GM19328 (cell line): ENCODE data around the gene AP1S1.
"Not testable (repeated sequence)": the region's sequence is repeated elsewhere in the genome, so short reads cannot be mapped to it uniquely, and the experiment has no call there.

Experiments used
- ATAC-seq: cut with Tn5 transposase; IDR thresholded peaks from one replicate; pipeline ENCODE4 v1.9.1; 2021; ENCODE audit warnings: mild to moderate bottlenecking, moderate library complexity; ENCODE audit not compliant: unreplicated experiment

The AP1S1 gene

DNA sequence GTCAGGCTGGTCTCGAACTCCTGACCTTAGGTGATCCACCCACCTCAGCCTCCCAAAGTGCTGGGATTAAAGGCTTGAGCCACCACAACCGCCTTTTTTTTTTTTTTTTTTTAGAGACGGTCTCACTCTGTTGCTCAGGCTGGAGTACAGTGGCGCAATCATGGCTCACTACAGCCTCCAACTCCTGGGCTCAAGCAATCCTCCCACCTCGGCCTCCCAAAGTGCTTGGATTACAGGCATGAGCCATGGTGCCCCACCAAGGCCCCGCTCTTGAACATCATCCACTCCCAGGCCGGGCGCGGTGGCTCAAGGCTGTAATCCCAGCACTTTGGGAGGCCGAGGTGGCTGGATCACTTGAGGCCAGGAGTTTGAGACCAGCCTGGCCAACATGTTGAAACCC is 45.2 kb downstream of the AP1S1 start:
- not testable (repeated sequence) for ATAC-seq

DNA sequence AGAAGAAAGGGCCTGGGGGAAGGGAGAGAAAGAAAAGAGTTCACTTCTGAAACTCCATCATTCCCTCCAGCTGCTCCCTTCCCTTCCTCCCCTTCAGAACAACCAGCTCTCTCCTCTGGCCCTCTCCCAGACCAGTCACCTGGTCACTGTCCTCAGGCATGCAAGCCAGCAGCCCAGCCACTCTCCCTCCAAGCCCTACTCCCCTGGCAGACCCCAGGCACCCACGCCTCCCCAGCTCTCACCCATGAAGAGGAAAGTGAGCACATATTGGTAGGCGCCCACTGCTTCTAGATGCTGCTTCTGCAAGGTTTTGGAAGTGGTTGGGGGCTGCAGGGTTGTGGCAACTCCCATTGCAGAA is 46.2 kb downstream of the AP1S1 start:
- ATAC-seq = no peak

DNA sequence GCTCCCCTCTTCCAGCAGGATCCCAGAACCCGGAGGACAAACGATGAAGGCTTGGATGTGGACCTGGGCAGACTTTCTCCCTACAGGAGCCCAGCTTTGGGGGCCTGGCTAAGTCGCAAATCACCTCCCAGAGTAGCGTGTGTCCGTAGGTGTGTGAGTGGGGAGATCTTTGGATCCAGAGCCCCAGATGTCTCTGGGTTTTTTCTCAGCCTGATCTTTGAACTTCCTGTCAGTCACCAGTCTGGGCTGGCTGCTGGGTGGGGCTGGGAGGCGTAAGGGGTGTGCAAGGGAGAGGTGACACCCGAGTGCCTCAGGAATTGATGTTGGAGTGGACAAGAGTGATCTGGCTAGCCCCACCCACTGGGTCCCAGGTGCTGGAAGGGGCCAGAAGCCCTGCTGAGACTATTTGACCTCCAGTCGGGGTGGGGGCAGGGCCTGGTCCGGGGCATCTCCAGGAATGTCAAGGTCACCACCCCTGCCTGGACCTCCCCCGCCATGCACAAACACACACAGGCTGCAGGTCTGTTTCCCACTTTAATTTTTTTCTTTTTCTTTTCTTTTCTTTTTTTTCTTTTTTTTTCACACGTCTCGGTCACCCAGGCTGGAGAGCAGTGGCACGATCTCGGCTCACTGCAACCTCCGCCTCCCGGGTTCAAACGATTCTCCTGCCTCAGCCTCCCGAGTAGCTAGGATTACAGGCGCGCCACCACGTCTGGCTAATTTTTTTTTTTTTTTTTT is 46.8 kb downstream of the AP1S1 start, which contains the start of gene MOGAT3:
MOGAT3 (minus strand) TSS at position 175 of the 738 bp plus-strand sequence. CDS start 182 bp downstream, outside the sequence.
- no peak for ATAC-seq

DNA sequence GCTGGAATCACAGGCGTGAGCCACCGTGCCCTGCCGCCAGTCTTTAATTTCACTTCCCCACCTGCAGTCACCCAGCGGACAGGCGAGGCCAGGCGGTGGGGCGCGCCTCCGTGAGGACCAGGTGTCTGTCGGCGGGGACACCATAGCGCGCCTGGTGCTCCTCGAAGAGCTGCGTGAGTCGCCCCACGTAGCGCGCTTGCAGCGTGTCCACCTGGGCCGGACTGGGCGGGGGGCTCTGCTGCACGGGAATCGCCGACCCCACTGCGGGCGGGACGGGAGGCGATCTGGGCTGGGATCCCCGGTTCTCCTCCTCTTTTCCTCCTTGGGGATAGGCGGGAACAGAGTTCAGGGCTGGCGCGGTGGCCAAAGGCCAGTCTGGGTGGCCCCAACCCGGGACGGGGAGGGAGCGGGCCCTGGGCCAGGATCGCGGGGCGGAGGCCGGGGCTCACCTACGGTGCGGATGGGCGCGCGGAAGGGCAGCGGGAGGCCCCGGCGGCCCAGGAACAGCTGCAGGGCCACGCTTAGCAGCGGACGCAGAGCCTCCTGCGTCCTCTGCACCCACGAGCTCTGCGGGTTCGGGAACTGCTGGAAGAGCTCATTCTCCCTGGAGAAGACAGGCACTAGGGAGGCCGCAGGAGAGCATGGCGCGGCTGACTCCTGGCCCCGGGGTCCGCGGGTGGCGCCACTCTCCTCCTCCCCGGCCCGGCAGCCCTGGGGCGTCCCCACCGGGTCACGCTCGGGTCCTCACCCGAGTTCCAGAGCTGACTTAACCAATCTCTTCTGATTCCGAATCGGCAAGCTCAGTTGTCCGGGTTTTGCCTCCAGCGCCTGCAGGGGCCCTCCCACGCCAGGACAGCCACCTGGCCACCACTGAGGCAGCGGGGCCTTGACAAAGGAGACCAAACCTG is 47.7 kb downstream of the AP1S1 start:
- no peak for ATAC-seq

DNA sequence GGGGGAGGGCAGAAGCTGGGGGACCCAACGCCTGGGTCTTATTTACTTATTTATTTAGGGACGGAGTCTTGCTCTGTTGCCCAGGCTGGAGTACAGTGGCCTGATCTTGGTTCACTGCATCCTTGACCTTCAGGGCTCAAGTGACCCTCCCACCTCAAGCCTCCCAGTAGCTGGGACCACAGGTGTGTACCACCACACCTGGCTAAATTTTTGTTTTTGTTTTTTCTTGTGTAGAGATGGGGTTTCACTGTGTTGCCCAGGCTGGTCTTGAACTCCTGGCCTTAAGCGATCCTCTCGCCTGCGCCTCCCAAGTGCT is 48.3 kb downstream of the AP1S1 start:
- no peak for ATAC-seq

DNA sequence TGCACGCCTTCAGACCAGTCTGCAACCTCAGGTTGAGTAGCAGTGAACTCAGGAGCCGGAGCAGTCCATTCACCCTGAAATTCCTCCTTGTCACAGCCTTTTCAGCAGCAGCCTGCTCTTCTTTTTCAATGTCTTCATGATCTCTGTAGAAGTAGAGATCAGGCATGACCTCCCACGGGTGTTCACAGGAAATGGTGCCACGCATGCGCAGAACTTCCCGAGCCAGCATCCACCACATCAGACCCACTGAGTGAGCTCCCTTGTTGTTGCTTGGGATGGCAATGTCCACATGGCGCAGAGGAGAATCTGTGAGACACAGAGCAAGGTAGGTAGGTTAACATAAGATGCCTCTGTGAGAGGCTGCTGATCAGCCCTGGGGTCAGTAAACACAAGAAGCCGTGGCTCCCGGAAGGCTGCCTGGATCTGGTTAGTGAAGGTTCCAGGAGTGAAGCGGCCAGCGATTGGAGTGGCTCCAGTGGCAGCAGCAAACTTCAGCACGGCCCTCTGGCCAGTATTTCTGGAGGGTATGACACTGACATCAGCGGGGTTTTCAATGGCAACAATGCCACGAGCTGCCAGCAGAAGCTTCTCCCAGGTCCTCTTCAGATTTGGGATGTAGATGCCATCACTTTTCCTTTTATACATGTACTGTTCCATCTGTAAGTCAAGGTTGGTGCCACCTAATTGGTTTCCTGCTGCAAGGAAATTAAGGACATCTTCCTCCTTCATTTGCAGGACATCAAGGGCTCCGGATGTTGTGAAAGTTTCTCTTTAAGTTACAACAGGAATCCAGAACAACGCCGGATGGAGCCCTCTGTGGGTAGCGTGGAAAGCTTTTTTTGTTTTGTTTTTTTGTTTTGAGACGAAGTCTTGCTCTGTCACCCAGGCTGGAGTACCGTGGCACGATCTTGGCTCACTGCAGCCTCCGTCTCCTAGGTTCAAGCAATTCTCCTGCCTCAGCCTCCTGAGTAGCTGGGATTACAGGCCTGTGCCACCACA is 49.8 kb downstream of the AP1S1 start:
- ATAC-seq = not testable (repeated sequence)

DNA sequence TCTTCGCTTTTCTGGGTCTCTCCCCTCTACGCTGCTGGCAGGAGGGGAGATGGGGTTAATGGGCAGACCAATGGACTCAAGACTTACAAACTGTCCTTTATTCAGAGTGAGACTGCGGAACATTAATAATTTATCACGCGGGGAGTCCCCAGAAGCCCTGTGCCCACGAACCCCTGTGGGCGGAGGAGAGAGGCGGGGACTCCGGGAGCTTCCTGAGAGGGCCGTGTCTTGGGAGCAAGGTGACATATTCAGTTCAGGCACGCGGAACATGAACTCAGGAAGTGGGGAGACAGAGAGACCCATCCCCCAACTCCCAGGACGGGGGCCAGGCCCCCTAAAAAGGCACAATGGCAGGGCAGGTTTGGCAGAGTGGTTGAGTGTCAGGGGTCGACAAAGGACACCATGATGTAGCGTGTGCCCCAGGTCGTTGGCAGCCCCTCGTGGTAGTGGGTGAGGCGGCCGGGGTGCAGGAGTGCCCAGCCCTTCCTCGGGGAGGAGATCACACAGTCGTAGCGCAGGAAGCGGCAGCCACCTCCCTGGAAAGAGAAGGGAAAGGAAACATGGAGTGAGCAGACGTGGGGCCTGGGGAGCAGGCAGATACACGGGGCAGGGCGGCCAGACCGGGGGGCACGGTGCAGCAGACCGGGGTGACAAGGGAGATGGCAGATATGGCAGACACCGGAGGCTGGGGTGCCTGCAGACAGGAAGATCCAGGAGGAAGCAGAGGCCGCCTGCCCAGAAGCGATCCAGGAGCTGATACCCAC is 51.8 kb downstream of the AP1S1 start:
- ATAC-seq = no peak

DNA sequence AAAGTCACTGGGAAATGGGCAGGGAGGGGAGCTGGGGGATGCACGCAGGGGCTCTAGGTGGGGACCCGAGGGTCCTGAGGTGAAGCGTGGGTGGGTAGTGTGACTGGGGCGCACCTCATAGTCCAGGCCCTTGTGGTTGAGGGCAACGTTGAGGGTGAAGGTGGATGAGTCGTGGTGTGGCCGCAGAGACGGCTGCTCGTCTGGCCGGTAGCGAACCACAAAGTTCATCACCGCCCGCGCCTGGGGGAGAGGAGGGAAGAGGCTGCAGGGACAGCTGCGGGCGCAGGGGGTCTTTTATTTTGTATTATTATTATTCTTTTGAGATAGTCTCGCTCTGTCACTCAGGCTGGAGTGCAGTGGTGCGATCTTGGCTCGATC is 52.4 kb downstream of the AP1S1 start:
- no peak for ATAC-seq

DNA sequence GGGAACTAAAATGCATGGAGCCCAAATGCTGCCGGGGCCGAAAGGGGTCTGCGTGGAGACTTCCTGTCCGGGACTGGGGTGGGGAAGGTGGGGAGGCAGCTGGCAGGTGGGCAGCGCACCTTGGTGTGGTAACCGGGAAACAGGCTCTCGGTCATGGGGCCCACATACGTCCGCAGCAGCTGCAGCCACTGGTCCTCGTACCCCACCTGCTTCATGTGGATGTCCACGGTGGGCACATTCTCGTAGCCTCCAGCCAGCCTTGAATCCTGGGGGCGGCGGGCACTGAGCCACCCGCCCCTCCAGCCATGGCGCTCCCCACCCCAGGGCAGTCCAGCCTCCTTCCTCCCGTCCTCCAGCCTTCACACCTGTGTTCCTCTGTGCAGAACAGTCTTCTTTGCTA is 53.2 kb downstream of the AP1S1 start:
- ATAC-seq = no peak

DNA sequence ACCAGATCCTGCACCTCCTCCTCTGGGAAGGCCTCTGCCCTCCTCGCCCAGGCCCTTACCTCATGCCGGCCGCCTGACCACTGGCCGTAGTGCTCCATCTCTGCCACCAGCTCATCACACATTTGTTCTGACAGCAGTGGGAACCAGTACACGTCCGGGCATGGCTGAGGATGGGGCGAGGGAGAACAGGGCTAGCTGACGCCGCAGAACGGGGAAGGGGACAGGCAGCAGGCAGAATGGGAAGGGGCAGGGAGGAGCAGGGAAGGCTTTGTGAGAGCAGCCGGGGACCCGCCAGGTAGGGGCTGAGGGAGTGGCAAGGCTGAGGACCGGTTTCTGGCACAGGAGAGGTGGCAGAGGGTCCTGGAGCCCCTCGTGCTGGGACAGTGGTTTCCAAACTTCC is 54.5 kb downstream of the AP1S1 start:
- no peak for ATAC-seq

DNA sequence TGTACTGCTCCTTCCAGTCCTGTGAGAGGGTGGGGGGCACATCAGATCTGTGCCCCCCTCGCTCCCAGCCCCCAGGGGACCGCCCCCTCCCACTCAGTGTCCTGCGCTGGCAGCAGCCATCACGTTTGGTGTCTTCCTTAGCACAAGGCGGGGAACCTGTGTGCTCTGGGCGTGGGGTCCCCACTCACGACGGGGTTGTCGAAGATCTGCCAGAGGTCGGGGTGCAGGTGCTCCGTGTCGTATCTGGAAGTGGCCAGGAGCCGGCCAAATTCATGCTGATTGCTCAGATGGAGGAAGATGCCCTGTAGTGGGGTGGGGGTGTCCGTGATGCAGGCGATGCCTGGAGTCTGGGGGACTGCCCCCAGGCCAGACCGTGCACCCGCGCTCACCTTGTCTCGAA is 55.9 kb downstream of the AP1S1 start:
- no peak for ATAC-seq
